Thyroid gland (tissue), 4 donors: Measurements from ENCODE around the gene TTC8.
A peak's percentile ranks its signal among the peaks of the same experiment; 100 is the strongest.

Source experiments
- CTCF ChIP-seq, 6 experiments: fragments of 200-600 bp in 3 of 6; fragments of 450-650 bp in 3 of 6; sonication (generic) in 3 of 6; IDR thresholded peaks; one replicate each; pipeline ENCODE4 v1.5.1; 2016 to 2019; ENCODE audit warnings: antibody characterized with exemption in 6 of 6, mild to moderate bottlenecking in 2 of 6, inconsistent platforms in 1 of 6, moderate library complexity in 1 of 6
- POLR2A ChIP-seq, 2 donors: fragments of 450-650 bp; IDR thresholded peaks; one replicate each; pipeline ENCODE4 v1.6.1; 2017; ENCODE audit warnings: antibody characterized with exemption in 2 of 2, mild to moderate bottlenecking in 2 of 2, moderate library complexity in 1 of 2

GRCh38 chr14:88791629-88792472, 32.6 kb upstream of the TTC8 start:
- TF ChIP-seq CTCF (IDR thresholded peaks at IDR 0.05) (peak in 1 of 6 experiments; percentile 10), POLR2A (IDR thresholded peaks at IDR 0.05) (no peak)
